OCI-LY3 (cell line): ENCODE data around the gene FAM227B.

ENCODE experiments used
- CTCF ChIP-seq: fragments of 200-600, 300-600 bp; sonication (generic); IDR thresholded peaks from 2 replicates; pipeline ENCODE4 v1.5.1; 2014; ENCODE audit warnings: antibody characterized with exemption, low read length, low read depth
- EZH2phosphoT487 ChIP-seq: fragments of 200-600 bp; shearing (Covaris generic); IDR thresholded peaks from 2 replicates; pipeline ENCODE4 v1.6.1; 2018; ENCODE audit warnings: antibody characterized with exemption, mixed run types, low read depth

- no peak for TF ChIP-seq CTCF
- TF ChIP-seq EZH2phosphoT487, result no peak
Observed at GRCh38 chr15:49652922-49653321, 32.3 kb upstream of the FAM227B start.
